ENCODE data around the gene STX10. TPM values are rescaled to one million over a fixed set of nuclear protein-coding genes. Genes with fewer than 3 reads are reported as not detected.

The STX10 gene
- polyA plus RNA-seq, 2 of the 4 experiments (the other 2 are of a cell fraction) = 41.5 to 61.2 TPM

- TF ChIP-seq SREBF2 (IDR thresholded peaks at IDR 0.05) (no peak), RCOR1 (IDR thresholded peaks at IDR 0.05; ENCODE audit: low read depth, low read length) (no peak), HES2 (IDR thresholded peaks at IDR 0.05) (no peak), USF2 (IDR thresholded peaks at IDR 0.05) (no peak)
Observed at GRCh38 chr19:13120031-13120430, 30.1 kb downstream of the STX10 start (continued).

- Histone ChIP-seq H3K4me3 (peak overlapping the region; percentile 100), H3K9me3 (no peaks in the 10 kb centered on the region), H3K4me2 (peak overlapping the region; percentile 96), H3K27ac (peak overlapping the region in 1 of 2 experiments; percentile 99; a peak in 3 of 6 replicates), H3K4me1 (peaks cover 25% of the 10 kb centered on the region)
- POLR2A ChIA-PET = interaction anchor here (0.9 to 1.0 kb wide), 2 partner anchors 30 to 44 kb away, joined by 3 to 5 read pairs; partner anchors contain the start of genes IER2 and STX10
- ATAC-seq (no peak), DNase-seq (ENCODE audit: low read depth in 1 of 2, low spot score in 1 of 2) (no peak), FAIRE-seq (no peak)
- WGBS (ENCODE audit: missing lambda C conversion rate) = 90% methylated on average over 3 of the region's 8 CpGs
- CTCF ChIA-PET = interaction anchor here (1.3 to 2.5 kb wide), 4 partner anchors 16 to 31 kb away, joined by 3 to 10 read pairs (median 4); partner anchors contain the start of genes IER2 and STX10
- no peak for TF ChIP-seq NPAS2 (CRISPR knock-in tag; IDR thresholded peaks at IDR 0.05; ENCODE audit: borderline replicate concordance)
- no peak for TF ChIP-seq ZFP36 (IDR thresholded peaks at IDR 0.05; ENCODE audit: borderline replicate concordance, partially characterized antibody)
- no peak for TF ChIP-seq E2F6 (IDR thresholded peaks at IDR 0.05; ENCODE audit: borderline replicate concordance, low read depth)
- no peak for TF ChIP-seq CHD4 (IDR thresholded peaks at IDR 0.05; ENCODE audit: borderline replicate concordance)
- no peak for TF ChIP-seq ZC3H11A (IDR thresholded peaks at IDR 0.05)
- TF ChIP-seq POLR2AphosphoS2 (conservative IDR thresholded peaks at IDR 0.05; ENCODE audit: low read length) = no peak
- no peak for TF ChIP-seq ZSCAN20 (CRISPR knock-in tag; IDR thresholded peaks at IDR 0.05)
- no peak for TF ChIP-seq CBX2 (IDR thresholded peaks at IDR 0.05; ENCODE audit: borderline replicate concordance, low read depth)
- TF ChIP-seq RCOR1 (IDR thresholded peaks at IDR 0.05; ENCODE audit: low read depth, low read length) = no peak
- TF ChIP-seq MAZ (IDR thresholded peaks at IDR 0.05; ENCODE audit: borderline replicate concordance, low read depth, low read length) = no peak
- no peak for TF ChIP-seq SREBF2 (IDR thresholded peaks at IDR 0.05)
- TF ChIP-seq PBX3 (IDR thresholded peaks at IDR 0.05) = no peak
Observed at GRCh38 chr19:13119627-13120026, 30.5 kb downstream of the STX10 start.

- Histone ChIP-seq H3K9me3 (no peaks in the 10 kb centered on the region), H3K4me1 (peaks cover 25% of the 10 kb centered on the region), H3K4me2 (peak overlapping the region; percentile 96), H3K4me3 (peak overlapping the region; percentile 100), H3K27ac (peak overlapping the region; percentile 98 to 99)
- FAIRE-seq (no peak), DNase-seq (ENCODE audit: low read depth in 1 of 2, low spot score in 1 of 2) (peak; percentile 38 to 47), ATAC-seq (peak; percentile 8 to 24; a peak in 5 of 6 replicates)
- TF ChIP-seq POLR2AphosphoS2 (conservative IDR thresholded peaks at IDR 0.05; ENCODE audit: low read length) = no peak
- no peak for TF ChIP-seq EP300 (IDR thresholded peaks at IDR 0.05)
- no peak for TF ChIP-seq CHD2 (IDR thresholded peaks at IDR 0.05; ENCODE audit: low read length, partially characterized antibody)
- no peak for TF ChIP-seq HDAC2 (IDR thresholded peaks at IDR 0.05)
- no peak for TF ChIP-seq MYC (IDR thresholded peaks at IDR 0.05; ENCODE audit: borderline replicate concordance, low read length)
- no peak for TF ChIP-seq POLR2A (IDR thresholded peaks at IDR 0.05; ENCODE audit: low read length)
- TF ChIP-seq ZSCAN20 (CRISPR knock-in tag; IDR thresholded peaks at IDR 0.05) = no peak
- no peak for TF ChIP-seq ESRRA (IDR thresholded peaks at IDR 0.05; ENCODE audit: borderline replicate concordance, low read length)
- TF ChIP-seq E2F6 (IDR thresholded peaks at IDR 0.05; ENCODE audit: borderline replicate concordance, low read depth) = no peak
- no peak for TF ChIP-seq ZC3H11A (IDR thresholded peaks at IDR 0.05)
- no peak for TF ChIP-seq KDM5A (IDR thresholded peaks at IDR 0.05)
- no peak for TF ChIP-seq NFE2L2 (conservative IDR thresholded peaks at IDR 0.05; ENCODE audit: low read length)
- ChIA-PET POLR2A (interaction anchor here (1.0 to 1.3 kb wide), 2 partner anchors 34 to 51 kb away, joined by 4 to 12 read pairs; no protein-coding TSS in a partner anchor), CTCF (interaction anchor here (1.2 to 2.5 kb wide), 5 partner anchors 13 to 141 kb away, joined by 3 to 10 read pairs (median 4); partner anchors contain the start of genes IER2 and STX10)
- 0% methylated on average over 4 of the region's 57 CpGs for whole genome bisulfite sequencing (ENCODE audit: missing lambda C conversion rate)
Observed at GRCh38 chr19:13118424-13119193, 31.6 kb downstream of the STX10 start.
